HEK293 (cell line): ENCODE measurements around the gene TMEM131L.
A peak's percentile ranks its signal among the peaks of the same experiment; 100 is the strongest.

Experiments used
- CTCF ChIA-PET: fragments of 350-600 bp; formaldehyde crosslinking; extraction: SDS; loops from one replicate; lab custom pipeline; 2021; ENCODE audit warnings: antibody characterized with exemption; lab: Yijun Ruan, JAX
- POLR2A ChIA-PET: fragments of 300-600 bp; formaldehyde crosslinking; extraction: SDS; loops from one replicate; lab custom pipeline; 2020; ENCODE audit warnings: antibody characterized with exemption, inconsistent platforms; lab: Yijun Ruan, JAX
- H3K27ac ChIP-seq: fragments of 200-500 bp; sonication (Bioruptor generic); 2 replicates; pipeline ENCODE4 v1.5.1; 2014; ENCODE audit warnings: low read depth, low read length, control low read depth, inconsistent platforms; ENCODE audit errors: extremely low read depth
- H3K36me3 ChIP-seq, 2 experiments: fragments of 200-500 bp in 1 of 2; sonication (Bioruptor generic) in 1 of 2; 1 replicate in 1 of 2; 2 replicates in 1 of 2; pipeline ENCODE4 v1.5.1; 2014 to 2017; ENCODE audit warnings: inconsistent platforms in 2 of 2, low read length in 2 of 2; ENCODE audit not compliant: control insufficient read depth in 2 of 2, insufficient read depth in 1 of 2
- H3K4me1 ChIP-seq: fragments of 200-500 bp; sonication (Bioruptor generic); 2 replicates; pipeline ENCODE4 v1.5.1; 2014; ENCODE audit warnings: mild to moderate bottlenecking, low read length, inconsistent platforms; ENCODE audit not compliant: control insufficient read depth, insufficient read depth
- H3K4me3 ChIP-seq: 2 replicates; pipeline ENCODE4 v1.5.1; 2011; ENCODE audit warnings: low read depth, mild to moderate bottlenecking, control low read depth, low read length, moderate library complexity
- H3K9me3 ChIP-seq: fragments of 200-500 bp; sonication (Bioruptor generic); 2 replicates; pipeline ENCODE4 v1.5.1; 2014; ENCODE audit warnings: low read depth, low read length, inconsistent platforms; ENCODE audit not compliant: control insufficient read depth, insufficient read depth
- FEZF1 ChIP-seq: fragments of 450-650 bp; formaldehyde crosslinking; IDR thresholded peaks from 2 replicates; pipeline ENCODE4 v1.5.1; 2016; ENCODE audit warnings: missing biosample characterization, missing genetic modification characterization
- MZF1 ChIP-seq: fragments of 450-650 bp; formaldehyde crosslinking; IDR thresholded peaks from 2 replicates; pipeline ENCODE4 v1.5.1; 2017; ENCODE audit warnings: missing biosample characterization, missing genetic modification characterization, borderline replicate concordance
- OVOL3 ChIP-seq: fragments of 450-650 bp; formaldehyde crosslinking; IDR thresholded peaks from 2 replicates; pipeline ENCODE4 v1.5.1; 2016; ENCODE audit warnings: missing biosample characterization, missing genetic modification characterization
- PRDM4 ChIP-seq: fragments of 450-650 bp; formaldehyde crosslinking; IDR thresholded peaks from 2 replicates; pipeline ENCODE4 v1.5.1; 2017; ENCODE audit warnings: missing biosample characterization, missing genetic modification characterization
- PRDM6 ChIP-seq: fragments of 450-650 bp; formaldehyde crosslinking; IDR thresholded peaks from 2 replicates; pipeline ENCODE4 v1.5.1; 2017; ENCODE audit warnings: missing biosample characterization, missing genetic modification characterization
- RBAK ChIP-seq: fragments of 450-650 bp; formaldehyde crosslinking; IDR thresholded peaks from 2 replicates; pipeline ENCODE4 v1.5.1; 2016; ENCODE audit warnings: missing biosample characterization, missing genetic modification characterization
- REPIN1 ChIP-seq: fragments of 450-650 bp; formaldehyde crosslinking; IDR thresholded peaks from 2 replicates; pipeline ENCODE4 v1.5.1; 2017; ENCODE audit warnings: missing biosample characterization, missing genetic modification characterization, low read depth
- REST ChIP-seq: fragments of 450-650 bp; formaldehyde crosslinking; IDR thresholded peaks from 2 replicates; pipeline ENCODE4 v1.5.1; 2016; ENCODE audit warnings: missing biosample characterization, missing genetic modification characterization
- TRIM28 ChIP-seq: IDR thresholded peaks from 2 replicates; pipeline ENCODE4 v1.6.1; 2011; ENCODE audit warnings: low read length, control low read depth, borderline replicate concordance
- WT1 ChIP-seq: fragments of 450-650 bp; formaldehyde crosslinking; IDR thresholded peaks from 2 replicates; pipeline ENCODE4 v1.5.1; 2016; ENCODE audit warnings: missing biosample characterization, missing genetic modification characterization
- YY2 ChIP-seq: fragments of 450-650 bp; formaldehyde crosslinking; IDR thresholded peaks from 2 replicates; pipeline ENCODE4 v1.5.1; 2016; ENCODE audit warnings: missing biosample characterization, missing genetic modification characterization
- ZBTB44 ChIP-seq: fragments of 450-650 bp; IDR thresholded peaks from 2 replicates; pipeline ENCODE4 v1.5.1; 2018; ENCODE audit warnings: missing biosample characterization, mild to moderate bottlenecking, missing genetic modification characterization
- ZFP41 ChIP-seq: fragments of 450-650 bp; formaldehyde crosslinking; IDR thresholded peaks from 2 replicates; pipeline ENCODE4 v1.5.1; 2016; ENCODE audit warnings: missing biosample characterization, missing genetic modification characterization, borderline replicate concordance
- ZNF426 ChIP-seq: fragments of 450-650 bp; formaldehyde crosslinking; IDR thresholded peaks from 2 replicates; pipeline ENCODE4 v1.5.1; 2017; ENCODE audit warnings: missing biosample characterization, missing genetic modification characterization, mild to moderate bottlenecking, inconsistent platforms, moderate library complexity
- ZNF433 ChIP-seq: fragments of 450-650 bp; formaldehyde crosslinking; IDR thresholded peaks from 2 replicates; pipeline ENCODE4 v1.5.1; 2016; ENCODE audit warnings: missing biosample characterization, missing genetic modification characterization, low read depth
- ZNF529 ChIP-seq: fragments of 450-650 bp; formaldehyde crosslinking; IDR thresholded peaks from 2 replicates; pipeline ENCODE4 v1.5.1; 2017; ENCODE audit warnings: missing genetic modification characterization, missing biosample characterization; ENCODE audit not compliant: insufficient replicate concordance
- ZNF580 ChIP-seq: fragments of 450-650 bp; formaldehyde crosslinking; IDR thresholded peaks from 2 replicates; pipeline ENCODE4 v1.5.1; 2016; ENCODE audit warnings: missing biosample characterization, missing genetic modification characterization
- ZNF596 ChIP-seq: fragments of 450-650 bp; IDR thresholded peaks from 2 replicates; pipeline ENCODE4 v1.5.0; 2018; ENCODE audit warnings: missing biosample characterization, mild to moderate bottlenecking, missing genetic modification characterization, moderate library complexity
- ZNF792 ChIP-seq: fragments of 450-650 bp; formaldehyde crosslinking; IDR thresholded peaks from 2 replicates; pipeline ENCODE4 v1.5.1; 2016; ENCODE audit warnings: missing biosample characterization, missing genetic modification characterization
- ZNF843 ChIP-seq: fragments of 450-650 bp; formaldehyde crosslinking; IDR thresholded peaks from 2 replicates; pipeline ENCODE4 v1.5.1; 2016; ENCODE audit warnings: missing biosample characterization, missing genetic modification characterization

The TMEM131L gene

GRCh38 chr4:153439831-153440230 lies 26.3 kb upstream of the TMEM131L start:
- no peak for TF ChIP-seq ZNF792
- TF ChIP-seq ZNF529 (tag by site-specific recombination) = no peak
- Histone ChIP-seq H3K4me1 (no peaks in the 10 kb centered on the region), H3K36me3 (no peaks in the 10 kb centered on the region), H3K27ac (no peak overlapping the region), H3K4me3 (no peak overlapping the region), H3K9me3 (no peaks in the 10 kb centered on the region)
- CTCF ChIA-PET = no interaction called here
- POLR2A ChIA-PET = no interaction called here

- POLR2A ChIA-PET = no interaction called here
- H3K36me3 ChIP-seq = no peaks in the 10 kb centered on the region
- TF ChIP-seq RBAK (tag by site-specific recombination) (no peak), REST (tag by site-specific recombination) (no peak), ZNF426 (no peak), REPIN1 (tag by site-specific recombination) (no peak)
- H3K9me3 ChIP-seq = no peaks in the 10 kb centered on the region
- H3K4me3 ChIP-seq = no peak overlapping the region
- CTCF ChIA-PET = no interaction called here
- H3K4me1 ChIP-seq = no peaks in the 10 kb centered on the region
- H3K27ac ChIP-seq = no peak overlapping the region
Observed at GRCh38 chr4:153440475-153440874, 25.7 kb upstream of the TMEM131L start.

GRCh38 chr4:153447175-153447905 lies 18.8 kb upstream of the TMEM131L start:
- Histone ChIP-seq H3K9me3 (no peaks in the 10 kb centered on the region), H3K4me3 (no peak overlapping the region), H3K27ac (peak overlapping the region; percentile 72), H3K4me1 (0 out of 2 replicates have a peak, but pooled peaks cover 5% of the 10 kb centered on the region), H3K36me3 (no peaks in the 10 kb centered on the region)
- ChIA-PET CTCF (interaction anchor here (0.6 to 1.4 kb wide), 3 partner anchors 14 to 885 kb away, joined by 3 to 9 read pairs (median 3); no protein-coding TSS in a partner anchor), POLR2A (no interaction called here)
- TF ChIP-seq FEZF1 (peak; percentile 77), PRDM6 (tag by site-specific recombination) (peak; percentile 94), WT1 (peak; percentile 83), TRIM28 (no peak), YY2 (tag by site-specific recombination) (no peak), OVOL3 (0 out of 2 replicates have a peak, but pooled peaks have one; percentile 53), ZNF433 (tag by site-specific recombination) (no peak), ZBTB44 (tag by site-specific recombination) (peak; percentile 78), PRDM4 (tag by site-specific recombination) (peak; percentile 16; the same call in 1 of the 2 replicates), ZNF580 (tag by site-specific recombination) (0 out of 2 replicates have a peak, but pooled peaks have one; percentile 12), ZFP41 (tag by site-specific recombination) (no peak), MZF1 (tag by site-specific recombination) (peak; percentile 59), ZNF843 (peak; percentile 64; the same call in 1 of the 2 replicates), ZNF596 (tag by site-specific recombination) (peak; percentile 61; the same call in 1 of the 2 replicates)
